ENCODE results near the gene RGCC.

The RGCC gene

DNA sequence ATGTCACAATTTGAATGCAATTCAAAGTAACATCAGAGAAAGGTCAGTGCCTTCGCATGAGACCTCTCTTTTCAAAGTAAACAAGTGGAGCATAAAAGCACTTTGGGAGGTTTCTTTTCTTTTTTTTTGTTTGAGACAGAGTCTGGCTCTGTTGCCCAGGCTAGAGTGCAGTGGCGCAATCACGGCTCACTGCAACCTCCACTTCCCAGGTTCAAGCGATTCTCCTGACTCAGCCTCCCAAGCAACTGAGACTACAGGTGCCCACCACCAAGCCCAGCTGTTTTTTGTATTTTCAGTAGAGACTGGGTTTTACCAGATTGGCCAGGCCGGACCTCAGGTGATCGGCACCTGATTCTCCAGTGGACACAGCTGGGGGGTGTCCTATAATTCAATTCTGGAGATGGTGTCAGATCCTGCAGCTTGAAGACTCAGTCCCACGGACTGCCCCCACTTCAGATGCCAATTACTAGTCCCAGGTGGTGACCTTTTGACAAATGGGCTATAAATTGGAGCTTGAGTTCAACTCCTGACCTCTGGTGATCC, 57.6 kb downstream of the RGCC start:
- FAIRE-seq (no peak), DNase-seq (ENCODE audit: insufficient read length, low spot score) (no peak)

DNA sequence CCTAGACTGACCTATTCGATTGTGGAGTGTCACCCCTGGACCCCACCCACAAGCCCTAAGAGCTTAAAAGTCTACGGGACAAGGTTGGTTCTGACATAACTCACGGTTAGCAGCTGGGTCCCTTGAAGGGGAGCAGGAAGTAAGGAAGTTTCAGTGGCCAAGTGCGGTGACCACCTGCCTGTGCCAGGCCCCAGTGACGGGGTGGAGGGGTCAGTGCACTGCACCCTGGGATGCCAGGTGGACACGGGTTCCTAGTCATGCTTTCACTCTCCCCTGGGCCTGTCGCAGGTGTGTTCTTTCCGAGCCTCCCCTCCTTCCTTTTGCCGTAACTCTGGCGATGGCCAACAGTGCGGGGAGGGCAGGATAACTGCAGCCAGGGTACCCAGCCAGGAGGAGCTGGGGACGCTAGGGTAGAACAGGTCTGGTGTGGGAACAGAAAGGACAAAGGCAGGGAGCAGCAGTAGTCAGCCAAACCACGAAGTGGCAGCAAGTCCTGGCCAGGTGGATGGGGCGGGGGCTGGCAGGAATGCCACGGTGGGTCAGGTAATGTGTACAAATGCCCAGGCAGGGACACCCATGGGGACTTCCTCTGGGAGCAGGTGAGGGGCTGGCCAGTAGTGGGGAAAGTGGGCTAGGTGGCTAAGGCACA, 58.3 kb downstream of the RGCC start:
- DNase-seq (ENCODE audit: insufficient read length, low spot score) (no peak), FAIRE-seq (no peak)

DNA sequence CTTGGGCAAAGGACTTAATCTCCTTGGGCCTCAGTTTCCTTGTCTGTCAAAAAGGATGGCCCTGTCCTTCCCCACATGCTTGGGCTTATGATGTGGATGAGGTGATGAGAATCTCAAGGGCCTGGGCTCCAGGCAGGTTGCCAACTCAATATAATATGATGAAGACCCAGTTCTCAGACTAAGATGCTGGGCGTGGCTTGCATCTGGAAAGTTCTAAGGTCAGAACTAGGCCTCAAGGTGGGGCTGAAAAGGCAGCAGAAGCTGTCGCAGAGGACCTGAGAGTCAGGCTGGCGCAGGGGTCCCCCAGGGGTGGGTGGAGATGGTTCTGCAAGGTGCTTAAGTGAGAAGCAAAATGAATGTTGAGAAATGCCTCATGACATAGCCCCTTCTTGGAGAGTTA, 58.8 kb downstream of the RGCC start:
- DNase-seq (ENCODE audit: insufficient read length, low spot score) (no peak), FAIRE-seq (no peak)

DNA sequence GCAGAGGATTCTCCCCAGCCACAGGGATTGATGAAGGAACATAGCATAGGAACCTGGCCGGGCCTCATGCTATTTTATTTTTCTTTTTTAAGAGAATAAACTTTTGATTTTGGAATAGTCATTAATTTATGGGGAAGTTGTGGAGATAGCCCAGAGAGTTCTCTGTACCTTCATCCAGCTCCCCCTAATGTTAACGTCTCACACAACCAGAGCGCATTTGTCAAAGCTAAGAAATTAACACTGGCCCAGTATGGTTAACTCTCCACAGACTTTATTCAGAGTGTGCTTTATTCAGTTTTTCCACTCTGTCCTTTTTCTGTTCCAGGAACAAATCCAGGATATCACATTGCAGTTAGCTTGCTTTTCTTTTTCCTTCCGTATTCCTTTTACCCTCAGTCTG, 59.4 kb downstream of the RGCC start:
- DNase-seq (ENCODE audit: insufficient read length, low spot score) = no peak
- FAIRE-seq = no peak

DNA sequence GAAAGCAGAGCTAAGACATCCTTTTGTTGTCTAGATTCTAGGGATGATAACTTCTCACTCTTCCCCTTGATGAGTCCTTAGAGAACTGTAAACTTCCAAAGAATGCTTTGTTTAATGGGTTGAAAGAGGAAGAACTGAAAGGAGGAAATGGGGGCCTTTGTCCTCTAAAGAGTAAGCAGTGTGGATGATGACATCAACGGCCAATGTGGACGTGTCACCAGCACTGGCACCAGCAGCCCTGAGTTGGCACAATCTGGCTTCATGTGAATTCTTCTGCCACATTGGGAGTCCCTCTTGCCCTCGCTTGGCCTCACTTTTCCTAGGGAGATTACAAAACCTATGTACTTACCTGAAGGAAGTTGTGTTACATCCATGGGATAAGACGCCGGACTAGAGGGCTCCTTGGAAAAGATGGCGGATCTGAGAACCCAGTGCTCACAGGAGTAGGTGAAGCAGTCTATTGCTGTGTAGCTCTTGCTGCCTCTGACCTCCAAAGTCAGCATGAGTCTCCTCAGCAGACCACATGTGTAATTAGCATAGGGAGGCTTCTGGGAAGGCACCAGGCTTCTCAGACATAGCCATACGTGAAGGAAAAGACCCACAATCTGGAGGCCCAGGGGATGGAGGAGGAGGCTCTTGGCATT, 62.8 kb downstream of the RGCC start:
- FAIRE-seq (no peak), DNase-seq (ENCODE audit: insufficient read length, low spot score) (no peak)
